ENCODE measurements around the gene TTLL12.

- TF ChIP-seq POLR2A (IDR thresholded peaks at IDR 0.05) (no peak), EP300 (IDR thresholded peaks at IDR 0.05) (no peak)
- TF ChIP-seq, protein P1, sequence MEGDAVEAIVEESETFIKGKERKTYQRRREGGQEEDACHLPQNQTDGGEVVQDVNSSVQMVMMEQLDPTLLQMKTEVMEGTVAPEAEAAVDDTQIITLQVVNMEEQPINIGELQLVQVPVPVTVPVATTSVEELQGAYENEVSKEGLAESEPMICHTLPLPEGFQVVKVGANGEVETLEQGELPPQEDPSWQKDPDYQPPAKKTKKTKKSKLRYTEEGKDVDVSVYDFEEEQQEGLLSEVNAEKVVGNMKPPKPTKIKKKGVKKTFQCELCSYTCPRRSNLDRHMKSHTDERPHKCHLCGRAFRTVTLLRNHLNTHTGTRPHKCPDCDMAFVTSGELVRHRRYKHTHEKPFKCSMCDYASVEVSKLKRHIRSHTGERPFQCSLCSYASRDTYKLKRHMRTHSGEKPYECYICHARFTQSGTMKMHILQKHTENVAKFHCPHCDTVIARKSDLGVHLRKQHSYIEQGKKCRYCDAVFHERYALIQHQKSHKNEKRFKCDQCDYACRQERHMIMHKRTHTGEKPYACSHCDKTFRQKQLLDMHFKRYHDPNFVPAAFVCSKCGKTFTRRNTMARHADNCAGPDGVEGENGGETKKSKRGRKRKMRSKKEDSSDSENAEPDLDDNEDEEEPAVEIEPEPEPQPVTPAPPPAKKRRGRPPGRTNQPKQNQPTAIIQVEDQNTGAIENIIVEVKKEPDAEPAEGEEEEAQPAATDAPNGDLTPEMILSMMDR (IDR thresholded peaks at IDR 0.05): no peak
Measured at GRCh38 chr22:43205748-43206508, 19.0 kb upstream of the TTLL12 start.

Measured in tibial nerve (tissue), 4 donors.